ENCODE measurements around the gene RPL13.

The RPL13 gene

GRCh38 chr16:89605186-89605970 is 44.9 kb downstream of the RPL13 start:
- TF ChIP-seq CTCF (IDR thresholded peaks at IDR 0.05; ENCODE audit: borderline replicate concordance, control extremely low read depth, extremely low read depth, insufficient read depth, missing control alignments) = no peak
- DNase-seq (ENCODE audit: low spot score) = no peak
- in situ Hi-C loops (cut with MboI; ENCODE audit: low sequenced_read_pairs, unreplicated experiment) = no loop called here

GRCh38 chr16:89606006-89606405 is 45.5 kb downstream of the RPL13 start:
- TF ChIP-seq CTCF (IDR thresholded peaks at IDR 0.05; ENCODE audit: borderline replicate concordance, control extremely low read depth, extremely low read depth, insufficient read depth, missing control alignments) = no peak
- in situ Hi-C loops (cut with MboI; ENCODE audit: low sequenced_read_pairs, unreplicated experiment) = no loop called here
- no peak for DNase-seq (ENCODE audit: low spot score)

GRCh38 chr16:89607453-89607852 is 47.0 kb downstream of the RPL13 start:
- TF ChIP-seq CTCF (IDR thresholded peaks at IDR 0.05; ENCODE audit: borderline replicate concordance, control extremely low read depth, extremely low read depth, insufficient read depth, missing control alignments) = no peak
- DNase-seq (ENCODE audit: low spot score) = no peak
- in situ Hi-C loops (cut with MboI; ENCODE audit: low sequenced_read_pairs, unreplicated experiment) = no loop called here

GRCh38 chr16:89607937-89608740 is 47.7 kb downstream of the RPL13 start:
- in situ Hi-C loops (cut with MboI; ENCODE audit: low sequenced_read_pairs, unreplicated experiment) = no loop called here
- no peak for TF ChIP-seq CTCF (IDR thresholded peaks at IDR 0.05; ENCODE audit: borderline replicate concordance, control extremely low read depth, extremely low read depth, insufficient read depth, missing control alignments)
- no peak for DNase-seq (ENCODE audit: low spot score)

GRCh38 chr16:89610108-89610453 is 49.6 kb downstream of the RPL13 start:
- in situ Hi-C loops (cut with MboI; ENCODE audit: low sequenced_read_pairs, unreplicated experiment) = no loop called here
- no peak for TF ChIP-seq CTCF (IDR thresholded peaks at IDR 0.05; ENCODE audit: borderline replicate concordance, control extremely low read depth, extremely low read depth, insufficient read depth, missing control alignments)
- no peak for DNase-seq (ENCODE audit: low spot score)

- in situ Hi-C loops (cut with MboI; ENCODE audit: low sequenced_read_pairs, unreplicated experiment) = no loop called here
- TF ChIP-seq CTCF (IDR thresholded peaks at IDR 0.05; ENCODE audit: borderline replicate concordance, control extremely low read depth, extremely low read depth, insufficient read depth, missing control alignments) = no peak
- no peak for DNase-seq (ENCODE audit: low spot score)
Measured at GRCh38 chr16:89612415-89613166, 52.1 kb downstream of the RPL13 start.
